Measurements from ENCODE around the gene PRKCE. TPM values are rescaled to one million over a fixed set of nuclear protein-coding genes. Genes with fewer than 3 reads are reported as not detected.

The PRKCE gene
- total and polyA plus RNA-seq, 2 of the 8 experiments (the other 6 are each of a cell fraction or from before 2014, with no cell fraction given), result 0.54 to 2.1 TPM

DNA sequence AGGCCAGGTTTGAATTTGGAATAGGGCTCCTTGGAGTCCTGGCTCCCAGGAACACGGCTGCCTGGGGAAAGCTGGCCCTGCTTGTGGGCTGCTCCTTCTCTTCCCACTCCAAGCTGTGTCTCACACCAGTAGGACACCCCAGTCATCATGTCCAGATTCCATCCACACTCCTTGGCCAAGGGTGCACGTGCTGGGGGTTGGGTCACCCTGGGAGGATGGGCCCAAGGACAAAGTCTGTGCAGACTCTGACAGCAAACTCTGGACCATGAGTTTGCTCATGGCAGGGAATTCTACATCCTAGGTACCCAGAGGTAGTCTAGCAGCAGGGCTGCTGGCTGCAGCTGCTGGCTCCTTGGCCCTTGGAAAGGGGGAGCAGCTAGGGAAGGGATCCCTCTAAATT, 543.4 kb downstream of the PRKCE start (continued):
- TF ChIP-seq, protein P1, sequence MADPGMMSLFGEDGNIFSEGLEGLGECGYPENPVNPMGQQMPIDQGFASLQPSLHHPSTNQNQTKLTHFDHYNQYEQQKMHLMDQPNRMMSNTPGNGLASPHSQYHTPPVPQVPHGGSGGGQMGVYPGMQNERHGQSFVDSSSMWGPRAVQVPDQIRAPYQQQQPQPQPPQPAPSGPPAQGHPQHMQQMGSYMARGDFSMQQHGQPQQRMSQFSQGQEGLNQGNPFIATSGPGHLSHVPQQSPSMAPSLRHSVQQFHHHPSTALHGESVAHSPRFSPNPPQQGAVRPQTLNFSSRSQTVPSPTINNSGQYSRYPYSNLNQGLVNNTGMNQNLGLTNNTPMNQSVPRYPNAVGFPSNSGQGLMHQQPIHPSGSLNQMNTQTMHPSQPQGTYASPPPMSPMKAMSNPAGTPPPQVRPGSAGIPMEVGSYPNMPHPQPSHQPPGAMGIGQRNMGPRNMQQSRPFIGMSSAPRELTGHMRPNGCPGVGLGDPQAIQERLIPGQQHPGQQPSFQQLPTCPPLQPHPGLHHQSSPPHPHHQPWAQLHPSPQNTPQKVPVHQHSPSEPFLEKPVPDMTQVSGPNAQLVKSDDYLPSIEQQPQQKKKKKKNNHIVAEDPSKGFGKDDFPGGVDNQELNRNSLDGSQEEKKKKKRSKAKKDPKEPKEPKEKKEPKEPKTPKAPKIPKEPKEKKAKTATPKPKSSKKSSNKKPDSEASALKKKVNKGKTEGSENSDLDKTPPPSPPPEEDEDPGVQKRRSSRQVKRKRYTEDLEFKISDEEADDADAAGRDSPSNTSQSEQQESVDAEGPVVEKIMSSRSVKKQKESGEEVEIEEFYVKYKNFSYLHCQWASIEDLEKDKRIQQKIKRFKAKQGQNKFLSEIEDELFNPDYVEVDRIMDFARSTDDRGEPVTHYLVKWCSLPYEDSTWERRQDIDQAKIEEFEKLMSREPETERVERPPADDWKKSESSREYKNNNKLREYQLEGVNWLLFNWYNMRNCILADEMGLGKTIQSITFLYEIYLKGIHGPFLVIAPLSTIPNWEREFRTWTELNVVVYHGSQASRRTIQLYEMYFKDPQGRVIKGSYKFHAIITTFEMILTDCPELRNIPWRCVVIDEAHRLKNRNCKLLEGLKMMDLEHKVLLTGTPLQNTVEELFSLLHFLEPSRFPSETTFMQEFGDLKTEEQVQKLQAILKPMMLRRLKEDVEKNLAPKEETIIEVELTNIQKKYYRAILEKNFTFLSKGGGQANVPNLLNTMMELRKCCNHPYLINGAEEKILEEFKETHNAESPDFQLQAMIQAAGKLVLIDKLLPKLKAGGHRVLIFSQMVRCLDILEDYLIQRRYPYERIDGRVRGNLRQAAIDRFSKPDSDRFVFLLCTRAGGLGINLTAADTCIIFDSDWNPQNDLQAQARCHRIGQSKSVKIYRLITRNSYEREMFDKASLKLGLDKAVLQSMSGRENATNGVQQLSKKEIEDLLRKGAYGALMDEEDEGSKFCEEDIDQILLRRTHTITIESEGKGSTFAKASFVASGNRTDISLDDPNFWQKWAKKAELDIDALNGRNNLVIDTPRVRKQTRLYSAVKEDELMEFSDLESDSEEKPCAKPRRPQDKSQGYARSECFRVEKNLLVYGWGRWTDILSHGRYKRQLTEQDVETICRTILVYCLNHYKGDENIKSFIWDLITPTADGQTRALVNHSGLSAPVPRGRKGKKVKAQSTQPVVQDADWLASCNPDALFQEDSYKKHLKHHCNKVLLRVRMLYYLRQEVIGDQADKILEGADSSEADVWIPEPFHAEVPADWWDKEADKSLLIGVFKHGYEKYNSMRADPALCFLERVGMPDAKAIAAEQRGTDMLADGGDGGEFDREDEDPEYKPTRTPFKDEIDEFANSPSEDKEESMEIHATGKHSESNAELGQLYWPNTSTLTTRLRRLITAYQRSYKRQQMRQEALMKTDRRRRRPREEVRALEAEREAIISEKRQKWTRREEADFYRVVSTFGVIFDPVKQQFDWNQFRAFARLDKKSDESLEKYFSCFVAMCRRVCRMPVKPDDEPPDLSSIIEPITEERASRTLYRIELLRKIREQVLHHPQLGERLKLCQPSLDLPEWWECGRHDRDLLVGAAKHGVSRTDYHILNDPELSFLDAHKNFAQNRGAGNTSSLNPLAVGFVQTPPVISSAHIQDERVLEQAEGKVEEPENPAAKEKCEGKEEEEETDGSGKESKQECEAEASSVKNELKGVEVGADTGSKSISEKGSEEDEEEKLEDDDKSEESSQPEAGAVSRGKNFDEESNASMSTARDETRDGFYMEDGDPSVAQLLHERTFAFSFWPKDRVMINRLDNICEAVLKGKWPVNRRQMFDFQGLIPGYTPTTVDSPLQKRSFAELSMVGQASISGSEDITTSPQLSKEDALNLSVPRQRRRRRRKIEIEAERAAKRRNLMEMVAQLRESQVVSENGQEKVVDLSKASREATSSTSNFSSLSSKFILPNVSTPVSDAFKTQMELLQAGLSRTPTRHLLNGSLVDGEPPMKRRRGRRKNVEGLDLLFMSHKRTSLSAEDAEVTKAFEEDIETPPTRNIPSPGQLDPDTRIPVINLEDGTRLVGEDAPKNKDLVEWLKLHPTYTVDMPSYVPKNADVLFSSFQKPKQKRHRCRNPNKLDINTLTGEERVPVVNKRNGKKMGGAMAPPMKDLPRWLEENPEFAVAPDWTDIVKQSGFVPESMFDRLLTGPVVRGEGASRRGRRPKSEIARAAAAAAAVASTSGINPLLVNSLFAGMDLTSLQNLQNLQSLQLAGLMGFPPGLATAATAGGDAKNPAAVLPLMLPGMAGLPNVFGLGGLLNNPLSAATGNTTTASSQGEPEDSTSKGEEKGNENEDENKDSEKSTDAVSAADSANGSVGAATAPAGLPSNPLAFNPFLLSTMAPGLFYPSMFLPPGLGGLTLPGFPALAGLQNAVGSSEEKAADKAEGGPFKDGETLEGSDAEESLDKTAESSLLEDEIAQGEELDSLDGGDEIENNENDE (IDR thresholded peaks at IDR 0.05; ENCODE audit: insufficient replicate concordance, low read length), result no peak
- TF ChIP-seq BRCA1 (IDR thresholded peaks at IDR 0.05; ENCODE audit: low read depth, low read length), result no peak
- TF ChIP-seq NRF1 (IDR thresholded peaks at IDR 0.05; ENCODE audit: low read depth, low read length), result no peak
- no peak for TF ChIP-seq SUZ12 (IDR thresholded peaks at IDR 0.05; ENCODE audit: low read length)
- TF ChIP-seq CREB1 (IDR thresholded peaks at IDR 0.05), result no peak
- TF ChIP-seq SP1 (IDR thresholded peaks at IDR 0.05; ENCODE audit: low read depth, low read length), result no peak
- no peak for TF ChIP-seq POLR2AphosphoS5 (IDR thresholded peaks at IDR 0.05; ENCODE audit: low read depth, low read length)
- no peak for TF ChIP-seq BCL11A (IDR thresholded peaks at IDR 0.05; ENCODE audit: low read depth in 2 of 2, low read length in 2 of 2)
- no peak for TF ChIP-seq CHD1 (IDR thresholded peaks at IDR 0.05; ENCODE audit: low read depth, low read length)
- TF ChIP-seq, protein P2, sequence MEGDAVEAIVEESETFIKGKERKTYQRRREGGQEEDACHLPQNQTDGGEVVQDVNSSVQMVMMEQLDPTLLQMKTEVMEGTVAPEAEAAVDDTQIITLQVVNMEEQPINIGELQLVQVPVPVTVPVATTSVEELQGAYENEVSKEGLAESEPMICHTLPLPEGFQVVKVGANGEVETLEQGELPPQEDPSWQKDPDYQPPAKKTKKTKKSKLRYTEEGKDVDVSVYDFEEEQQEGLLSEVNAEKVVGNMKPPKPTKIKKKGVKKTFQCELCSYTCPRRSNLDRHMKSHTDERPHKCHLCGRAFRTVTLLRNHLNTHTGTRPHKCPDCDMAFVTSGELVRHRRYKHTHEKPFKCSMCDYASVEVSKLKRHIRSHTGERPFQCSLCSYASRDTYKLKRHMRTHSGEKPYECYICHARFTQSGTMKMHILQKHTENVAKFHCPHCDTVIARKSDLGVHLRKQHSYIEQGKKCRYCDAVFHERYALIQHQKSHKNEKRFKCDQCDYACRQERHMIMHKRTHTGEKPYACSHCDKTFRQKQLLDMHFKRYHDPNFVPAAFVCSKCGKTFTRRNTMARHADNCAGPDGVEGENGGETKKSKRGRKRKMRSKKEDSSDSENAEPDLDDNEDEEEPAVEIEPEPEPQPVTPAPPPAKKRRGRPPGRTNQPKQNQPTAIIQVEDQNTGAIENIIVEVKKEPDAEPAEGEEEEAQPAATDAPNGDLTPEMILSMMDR (IDR thresholded peaks at IDR 0.05; ENCODE audit: control extremely low read depth in 1 of 3, insufficient read depth in 1 of 3, low read depth in 1 of 3, low read length in 3 of 3), result no peak
